MM.1S (cell line): ENCODE data around the gene SYT1.

Experiments
- DNase-seq: peaks from one replicate; pipeline ENCODE4 v3.0.0-alpha.2; 2015
- H2AFZ ChIP-seq: fragments of 300-600 bp; sonication (generic); 2 replicates; pipeline ENCODE4 v1.6.0; 2016; ENCODE audit warnings: antibody characterized with exemption, low read length
- H3F3A ChIP-seq: fragments of 300-600 bp; sonication (generic); 2 replicates; pipeline ENCODE4 v1.6.1; 2016; ENCODE audit warnings: mild to moderate bottlenecking, antibody characterized with exemption, low read length, moderate library complexity, mixed read lengths; ENCODE audit not compliant: insufficient read depth
- H3K27ac ChIP-seq: fragments of 300-600 bp; sonication (generic); 2 replicates; pipeline ENCODE4 v1.5.1; 2016; ENCODE audit warnings: mild to moderate bottlenecking, low read length
- H3K27me3 ChIP-seq: fragments of 300-600 bp; sonication (generic); replicated peaks from 2 replicates; pipeline ENCODE4 v1.6.0; 2016; ENCODE audit warnings: low read length; ENCODE audit not compliant: insufficient read depth
- H3K36me3 ChIP-seq: fragments of 300-600 bp; sonication (generic); replicated peaks from 2 replicates; pipeline ENCODE4 v1.6.1; 2016; ENCODE audit warnings: mild to moderate bottlenecking, low read length, mixed read lengths; ENCODE audit not compliant: insufficient read depth
- H3K4me1 ChIP-seq: fragments of 300-600 bp; sonication (generic); 2 replicates; pipeline ENCODE4 v1.6.1; 2016; ENCODE audit warnings: low read length, mixed read lengths
- H3K4me2 ChIP-seq: fragments of 300-600 bp; sonication (generic); 2 replicates; pipeline ENCODE4 v1.6.0; 2016; ENCODE audit warnings: low read depth, low read length
- H3K4me3 ChIP-seq: fragments of 300-600 bp; sonication (generic); 2 replicates; pipeline ENCODE4 v1.5.1; 2016; ENCODE audit warnings: low read length, mixed read lengths
- H3K79me2 ChIP-seq: fragments of 300-600 bp; sonication (generic); 2 replicates; pipeline ENCODE4 v1.6.1; 2016; ENCODE audit warnings: mixed run types, low read length, mixed read lengths
- H3K9ac ChIP-seq: fragments of 300-600 bp; sonication (generic); 2 replicates; pipeline ENCODE4 v1.6.1; 2016; ENCODE audit warnings: low read length, mixed read lengths
- H3K9me2 ChIP-seq: fragments of 300-600 bp; sonication (generic); replicated peaks from 2 replicates; pipeline ENCODE4 v1.6.1; 2016; ENCODE audit warnings: mild to moderate bottlenecking, low read length, mixed read lengths; ENCODE audit not compliant: insufficient read depth
- H3K9me3 ChIP-seq: fragments of 300-600 bp; sonication (generic); replicated peaks from 2 replicates; pipeline ENCODE4 v1.6.1; 2016; ENCODE audit warnings: mild to moderate bottlenecking, low read length, mixed read lengths; ENCODE audit not compliant: insufficient read depth
- H4K20me1 ChIP-seq: fragments of 300-600 bp; sonication (generic); 2 replicates; pipeline ENCODE4 v1.6.1; 2016; ENCODE audit warnings: mild to moderate bottlenecking, low read length, moderate library complexity, mixed read lengths; ENCODE audit not compliant: insufficient read depth
- EZH2 ChIP-seq: fragments of 300-600 bp; sonication (generic); optimal IDR thresholded peaks from 2 replicates; pipeline ENCODE3; 2017; ENCODE audit warnings: low read depth, mild to moderate bottlenecking, antibody characterized with exemption, low read length, mixed read lengths
- EZH2phosphoT487 ChIP-seq: fragments of 300-600 bp; sonication (generic); IDR thresholded peaks from 2 replicates; pipeline ENCODE4 v1.6.1; 2018; ENCODE audit warnings: antibody characterized with exemption, low read length
- TF ChIP-seq, protein P1 (sequence below): fragments of 300-600 bp; sonication (generic); IDR thresholded peaks from 2 replicates; pipeline ENCODE4 v1.5.1; 2016; ENCODE audit warnings: antibody characterized with exemption, low read length, mixed read lengths

The SYT1 gene

DNA sequence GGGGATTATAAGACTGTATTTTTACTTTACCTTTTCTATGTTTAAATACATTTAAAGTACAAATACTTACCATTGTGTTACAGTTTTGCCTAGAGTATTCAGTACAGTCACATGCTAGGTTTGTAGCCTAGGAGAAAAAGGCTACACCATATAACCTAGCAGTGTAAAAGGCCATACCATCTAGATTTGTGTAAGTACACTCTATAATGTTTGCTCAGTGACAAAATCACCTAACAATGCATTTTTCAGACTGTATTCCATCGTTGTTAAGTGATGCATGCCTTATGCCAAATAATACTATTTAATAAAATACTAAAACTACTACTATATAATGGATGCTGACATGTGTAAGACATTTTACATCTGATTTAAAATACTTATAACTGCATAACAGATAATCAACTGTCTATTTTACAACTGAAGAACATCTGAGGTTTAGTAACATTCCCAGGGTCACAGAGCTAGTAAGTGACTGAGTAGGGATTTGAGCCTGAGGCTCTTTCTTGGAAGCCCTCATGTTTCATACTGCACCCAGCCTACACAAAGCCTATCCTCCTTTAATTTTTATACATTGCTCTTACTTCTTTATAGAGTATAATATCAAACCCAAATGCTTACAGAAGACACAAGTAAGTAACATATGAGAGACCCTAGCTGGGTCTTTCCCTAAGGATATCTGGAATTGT is 296.8 kb downstream of the SYT1 start:
- Histone ChIP-seq H3F3A (peaks cover 19% of the 10 kb centered on the region), H3K4me3 (no peak overlapping the region), H3K79me2 (no peaks in the 10 kb centered on the region), H3K4me2 (peak overlapping the region; percentile 60; the same call in 1 of the 2 replicates), H3K27ac (peak overlapping the region; percentile 37; the same call in 1 of the 2 replicates), H2AFZ (peak overlapping the region; percentile 4; the same call in 1 of the 2 replicates), H3K4me1 (peaks cover 58% of the 10 kb centered on the region), H3K9me3 (no peaks in the 10 kb centered on the region), H3K9me2 (0 out of 2 replicates have a peak, but pooled peaks cover 6% of the 10 kb centered on the region), H4K20me1 (no peaks in the 10 kb centered on the region), H3K36me3 (no peaks in the 10 kb centered on the region), H3K9ac (no peak overlapping the region), H3K27me3 (no peaks in the 10 kb centered on the region)
- DNase-seq = no peak
- TF ChIP-seq EZH2phosphoT487 = no peak
- TF ChIP-seq, protein P1, sequence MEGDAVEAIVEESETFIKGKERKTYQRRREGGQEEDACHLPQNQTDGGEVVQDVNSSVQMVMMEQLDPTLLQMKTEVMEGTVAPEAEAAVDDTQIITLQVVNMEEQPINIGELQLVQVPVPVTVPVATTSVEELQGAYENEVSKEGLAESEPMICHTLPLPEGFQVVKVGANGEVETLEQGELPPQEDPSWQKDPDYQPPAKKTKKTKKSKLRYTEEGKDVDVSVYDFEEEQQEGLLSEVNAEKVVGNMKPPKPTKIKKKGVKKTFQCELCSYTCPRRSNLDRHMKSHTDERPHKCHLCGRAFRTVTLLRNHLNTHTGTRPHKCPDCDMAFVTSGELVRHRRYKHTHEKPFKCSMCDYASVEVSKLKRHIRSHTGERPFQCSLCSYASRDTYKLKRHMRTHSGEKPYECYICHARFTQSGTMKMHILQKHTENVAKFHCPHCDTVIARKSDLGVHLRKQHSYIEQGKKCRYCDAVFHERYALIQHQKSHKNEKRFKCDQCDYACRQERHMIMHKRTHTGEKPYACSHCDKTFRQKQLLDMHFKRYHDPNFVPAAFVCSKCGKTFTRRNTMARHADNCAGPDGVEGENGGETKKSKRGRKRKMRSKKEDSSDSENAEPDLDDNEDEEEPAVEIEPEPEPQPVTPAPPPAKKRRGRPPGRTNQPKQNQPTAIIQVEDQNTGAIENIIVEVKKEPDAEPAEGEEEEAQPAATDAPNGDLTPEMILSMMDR = no peak
- no peak for TF ChIP-seq EZH2

DNA sequence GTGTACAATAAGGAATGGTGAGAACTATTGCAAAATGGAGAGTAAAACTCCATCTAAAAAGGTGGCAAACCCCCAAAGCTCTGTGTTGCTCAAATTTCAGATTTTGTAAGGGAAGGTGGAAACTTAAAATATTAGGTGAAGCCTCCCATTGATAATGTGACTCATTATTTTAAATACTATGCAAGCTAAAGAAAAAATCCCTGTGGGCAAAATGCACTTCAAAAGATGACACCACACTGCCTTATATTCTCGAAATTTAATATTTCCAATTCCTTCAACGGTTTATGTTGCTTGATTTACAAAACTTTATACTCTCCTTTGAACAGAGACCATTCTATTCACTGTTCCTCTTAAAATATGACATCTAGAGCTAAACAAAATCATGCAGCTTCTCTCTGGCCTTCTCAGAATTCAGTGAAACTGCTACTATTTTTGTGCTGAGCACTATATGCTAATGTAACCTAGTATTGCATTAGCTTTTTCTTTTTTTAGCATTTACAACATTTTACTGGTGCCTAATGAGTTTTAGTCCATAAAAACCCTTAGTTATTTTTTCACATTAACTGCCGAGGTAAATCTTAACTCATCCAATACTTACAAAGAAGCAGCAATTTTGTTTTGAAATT is 297.7 kb downstream of the SYT1 start:
- Histone ChIP-seq H3K4me1 (peaks cover 53% of the 10 kb centered on the region), H3K36me3 (no peaks in the 10 kb centered on the region), H3K9me3 (no peaks in the 10 kb centered on the region), H3K9ac (peak overlapping the region; percentile 14; the same call in 1 of the 2 replicates), H3K9me2 (0 out of 2 replicates have a peak, but pooled peaks cover 6% of the 10 kb centered on the region), H3K27ac (peak overlapping the region; percentile 37; the same call in 1 of the 2 replicates), H3K79me2 (no peaks in the 10 kb centered on the region), H3F3A (peaks cover 11% of the 10 kb centered on the region), H3K4me2 (peak overlapping the region; percentile 60), H3K27me3 (no peaks in the 10 kb centered on the region), H3K4me3 (peak overlapping the region; percentile 8; the same call in 1 of the 2 replicates), H4K20me1 (no peaks in the 10 kb centered on the region), H2AFZ (peak overlapping the region; percentile 4; the same call in 1 of the 2 replicates)
- peak; percentile 35 for DNase-seq
- TF ChIP-seq, protein P1 = no peak
- TF ChIP-seq EZH2 = no peak
- no peak for TF ChIP-seq EZH2phosphoT487

DNA sequence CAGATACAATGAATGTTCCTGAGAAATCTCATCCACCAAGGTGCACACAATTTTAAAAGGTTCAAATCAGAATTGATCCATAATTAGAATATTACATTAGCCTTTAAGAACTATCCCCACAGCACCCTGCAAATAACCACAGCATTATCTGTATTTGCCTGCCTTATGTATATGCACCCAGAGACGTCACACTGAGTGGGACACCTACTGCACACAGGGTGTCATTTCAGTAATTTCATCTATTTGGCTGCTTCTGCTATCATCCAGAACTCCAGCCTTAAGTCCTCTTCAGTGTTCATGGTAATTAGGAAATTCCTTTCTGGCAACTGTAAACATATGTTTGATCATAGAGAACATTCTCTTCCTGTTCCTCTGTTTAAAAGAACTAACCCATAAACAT is 298.4 kb downstream of the SYT1 start:
- H4K20me1 ChIP-seq = no peaks in the 10 kb centered on the region
- H3K9me3 ChIP-seq = no peaks in the 10 kb centered on the region
- no peaks in the 10 kb centered on the region for H3K79me2 ChIP-seq
- peaks cover 46% of the 10 kb centered on the region for H3K4me1 ChIP-seq
- TF ChIP-seq, protein P1 = peak; percentile 43
- no peak for TF ChIP-seq EZH2phosphoT487
- no peaks in the 10 kb centered on the region for H3K36me3 ChIP-seq
- H3K4me2 ChIP-seq = peak overlapping the region; percentile 60
- H3F3A ChIP-seq = peaks cover 9% of the 10 kb centered on the region
- peak overlapping the region; percentile 37; the same call in 1 of the 2 replicates for H3K27ac ChIP-seq
- no peak overlapping the region for H2AFZ ChIP-seq
- no peak overlapping the region for H3K4me3 ChIP-seq
- H3K9ac ChIP-seq = no peak overlapping the region
- 0 out of 2 replicates have a peak, but pooled peaks cover 6% of the 10 kb centered on the region for H3K9me2 ChIP-seq
- no peaks in the 10 kb centered on the region for H3K27me3 ChIP-seq
- no peak for DNase-seq
